GM12878 (cell line): ENCODE data around the gene CD82. TPM values are rescaled to one million over a fixed set of nuclear protein-coding genes. Genes with fewer than 3 reads are reported as not detected.
"Not testable (repeated sequence)": the region's sequence is repeated elsewhere in the genome, so short reads cannot be mapped to it uniquely, and the experiment has no call there.

ENCODE experiments used
- ATAC-seq: fragments of 200-7000 bp; cut with Tn5 transposase; 3 replicates; pipeline ENCODE4 v1.9.1; 2020; ENCODE audit warnings: mild to moderate bottlenecking, moderate library complexity
- BruUV-seq: library from RNA; stranded (reverse); fragments of 400-500 nt; replicated peaks from 2 replicates; lab custom pipeline; 2021; lab: Mats Ljungman, UMichigan
- CTCF ChIA-PET: fragments of 300-600 bp; sonication (Branson Sonifier 250); formaldehyde crosslinking; extraction: SDS; loops from one replicate; lab custom pipeline; 2021; ENCODE audit warnings: inconsistent platforms; lab: Yijun Ruan, JAX
- POLR2A ChIA-PET: fragments of 350-600 bp; formaldehyde crosslinking; extraction: SDS; loops from one replicate; lab custom pipeline; 2021; ENCODE audit warnings: inconsistent platforms; lab: Charles Lee
- RAD21 ChIA-PET: fragments of 300-600 bp; sonication (Branson Sonifier 250); formaldehyde crosslinking; loops from one replicate; lab custom pipeline; 2023; ENCODE audit warnings: antibody characterized with exemption; ENCODE audit not compliant: unreplicated experiment; lab: Charles Lee
- SMC1A ChIA-PET: fragments of 300-600 bp; sonication (Branson Sonifier 250); formaldehyde crosslinking; loops from one replicate; lab custom pipeline; 2023; ENCODE audit not compliant: unreplicated experiment, uncharacterized antibody; lab: Charles Lee
- DNase-seq: peaks from one replicate; pipeline ENCODE4 v3.0.0-alpha.2; 2011; ENCODE audit warnings: low read depth, low spot score
- FAIRE-seq: peaks from 3 replicates; lab custom pipeline; 2011; peaks lifted over from hg19 to GRCh38; lab: Jason Lieb, UNC
- H2AFZ ChIP-seq: 2 replicates; pipeline ENCODE4 v1.6.0; 2011; ENCODE audit warnings: low read depth, low read length, control low read depth; ENCODE audit not compliant: control insufficient read depth
- H3K27ac ChIP-seq: 2 replicates; pipeline ENCODE4 v1.5.1; 2011; ENCODE audit warnings: control low read depth; ENCODE audit not compliant: control insufficient read depth, insufficient read depth
- H3K27me3 ChIP-seq, 2 experiments: replicated peaks in 1 of 2; 2 replicates each; pipeline versions ENCODE4 v1.6.0 to v1.6.1; 2011; ENCODE audit warnings: low read length in 1 of 2; ENCODE audit not compliant: control insufficient read depth in 2 of 2, insufficient read depth in 2 of 2
- H3K36me3 ChIP-seq, 2 experiments: 2 replicates each; pipeline ENCODE4 v1.5.1; 2011; ENCODE audit warnings: low read length in 1 of 2; ENCODE audit not compliant: control insufficient read depth in 2 of 2, insufficient read depth in 2 of 2
- H3K4me1 ChIP-seq: 2 replicates; pipeline ENCODE4 v1.6.1; 2011; ENCODE audit warnings: mild to moderate bottlenecking, low read length, moderate library complexity, mixed read lengths; ENCODE audit not compliant: control insufficient read depth, insufficient read depth
- H3K4me2 ChIP-seq: 2 replicates; pipeline ENCODE4 v1.6.0; 2011; ENCODE audit warnings: control low read depth; ENCODE audit not compliant: control insufficient read depth, insufficient read depth
- H3K4me3 ChIP-seq: fragments of 200-600 bp; sonication (generic); 2 replicates; pipeline ENCODE4 v1.5.1; 2016
- H3K79me2 ChIP-seq: 2 replicates; pipeline ENCODE4 v1.6.0; 2011; ENCODE audit warnings: low read length; ENCODE audit not compliant: control insufficient read depth, insufficient read depth
- H3K9ac ChIP-seq: 2 replicates; pipeline ENCODE4 v1.8.0; 2011; ENCODE audit warnings: low read length, control low read depth, mixed read lengths; ENCODE audit not compliant: control insufficient read depth, insufficient read depth
- H3K9me3 ChIP-seq: replicated peaks from 3 replicates; pipeline ENCODE4 v1.5.1; 2011; ENCODE audit warnings: mild to moderate bottlenecking, low read length; ENCODE audit not compliant: control insufficient read depth, insufficient read depth
- H4K20me1 ChIP-seq: 2 replicates; pipeline ENCODE4 v1.6.0; 2011; ENCODE audit not compliant: control insufficient read depth, insufficient read depth
- CBX5 ChIP-seq: sonication (generic); IDR thresholded peaks from 2 replicates; pipeline ENCODE4 v1.6.1; 2016; ENCODE audit warnings: low read depth, moderate library complexity, mild to moderate bottlenecking, inconsistent platforms
- KLF5 ChIP-seq: fragments of 450-650 bp; IDR thresholded peaks from 2 replicates; pipeline ENCODE4 v1.6.1; 2014; ENCODE audit warnings: mild to moderate bottlenecking; ENCODE audit not compliant: partially characterized antibody
- NR2F1 ChIP-seq: fragments of 450-650 bp; conservative IDR thresholded peaks from 2 replicates; pipeline ENCODE4 v1.6.1; 2017; ENCODE audit warnings: mild to moderate bottlenecking
- SPI1 ChIP-seq: IDR thresholded peaks from 2 replicates; pipeline ENCODE4 v1.6.1; 2011; ENCODE audit warnings: low read depth, mild to moderate bottlenecking, low read length, moderate library complexity, borderline replicate concordance; ENCODE audit not compliant: insufficient read depth
- ZNF217 ChIP-seq: fragments of 450-650 bp; IDR thresholded peaks from 2 replicates; pipeline ENCODE4 v1.6.1; 2017; ENCODE audit warnings: antibody characterized with exemption, mild to moderate bottlenecking
- WGBS: methylation state at CpG from one replicate; pipeline ENCODE4 v1.1.6; 2016; ENCODE audit warnings: low lambda C conversion rate; ENCODE audit not compliant: insufficient replicate concordance, insufficient coverage; ENCODE audit errors: missing lambda C conversion rate; 5-methylcytosine and 5-hydroxymethylcytosine counted together
- in situ Hi-C: fragments of 300-500 bp; cut with MboI; formaldehyde crosslinking; loops from 9 replicates; pipeline ENCODE4 v1.14.3; 2018; ENCODE audit warnings: mixed read lengths
- intact Hi-C: fragments of 100-400 bp; cut with micrococcal nuclease; formaldehyde crosslinking; loops from one replicate; pipeline ENCODE4 v1.14.2; 2022; ENCODE audit not compliant: unreplicated experiment
- polyA plus RNA-seq, 11 experiments: library from polyadenylated mRNA; depleted of rRNA in 4 of 11; unstranded in 6 of 11; stranded (reverse) in 5 of 11; fragments of >200 nt; fragmentation: Nextera tagmentation in 4 of 11; fragmentation: Illumina TruSeq in 1 of 11; extraction: Ambion mirVana in 4 of 11; extraction: Trizol in 1 of 11; gene quantifications; 1 replicate in 1 of 11; 2 replicates in 10 of 11; pipeline versions ENCODE4 v1.2.1 to v1.2.3, GENCODE V29; 2011 to 2016; ENCODE audit warnings: inconsistent platforms in 2 of 11, missing spikeins in 2 of 11, low read depth in 1 of 11
- total RNA-seq, 4 experiments: library from RNA; depleted of rRNA in 3 of 4; stranded (reverse); fragments of >200 nt in 3 of 4; fragmentation: Illumina TruSeq in 1 of 4; extraction: Trizol in 1 of 4; gene quantifications; 2 replicates each; pipeline versions ENCODE4 v1.2.1 to v1.2.3, GENCODE V29; 2013 to 2021

CD82 gene
- total and polyA plus RNA-seq, 10 of the 15 experiments (the other 5 are each of a cell fraction or from before 2014, with no cell fraction given) = 5.2 to 180 (median 84.7) TPM

- in situ Hi-C loops = no loop called here
- intact Hi-C loops = no loop called here
- Histone ChIP-seq H4K20me1 (no peaks in the 10 kb centered on the region), H3K27me3 (no peaks in the 10 kb centered on the region), H3K9me3 (peaks cover 3% of the 10 kb centered on the region; the same call in 2 of the 3 replicates), H3K36me3 (no peaks in the 10 kb centered on the region), H3K9ac (no peak overlapping the region), H3K4me2 (no peak overlapping the region), H3K79me2 (no peaks in the 10 kb centered on the region), H2AFZ (no peak overlapping the region), H3K4me1 (no peaks in the 10 kb centered on the region), H3K4me3 (no peak overlapping the region), H3K27ac (no peak overlapping the region)
- WGBS = 0% methylated on average over 1 of the region's 1 CpG
- no peak for FAIRE-seq
- ATAC-seq = no peak
- no TSS peak for BruUV-seq
- CTCF ChIA-PET = no interaction called here
- POLR2A ChIA-PET = no interaction called here
- RAD21 ChIA-PET = no interaction called here
- peak; percentile 36 for TF ChIP-seq KLF5
- TF ChIP-seq CBX5 = peak; percentile 93
- TF ChIP-seq NR2F1 = no peak
- 0 out of 2 replicates have a peak, but pooled peaks have one; percentile 4 for TF ChIP-seq SPI1
- TF ChIP-seq, all 136 proteins: peak for 3
- SMC1A ChIA-PET = no interaction called here
- DNase-seq = no peak
These were observed 77.8 kb downstream of the CD82 start for GRCh38 chr11:44643217-44643616.

- Histone ChIP-seq H2AFZ (no peak overlapping the region), H3K9me3 (peaks cover 3% of the 10 kb centered on the region; the same call in 2 of the 3 replicates), H3K27ac (no peak overlapping the region), H3K4me1 (no peaks in the 10 kb centered on the region), H3K4me3 (no peak overlapping the region), H3K79me2 (no peaks in the 10 kb centered on the region), H3K9ac (no peak overlapping the region), H3K27me3 (no peaks in the 10 kb centered on the region), H3K4me2 (no peak overlapping the region), H3K36me3 (no peaks in the 10 kb centered on the region), H4K20me1 (no peaks in the 10 kb centered on the region)
- FAIRE-seq (no peak), ATAC-seq (no peak), DNase-seq (no peak)
- TF ChIP-seq ZNF217 = no peak
- ChIA-PET CTCF (no interaction called here), RAD21 (no interaction called here), POLR2A (interaction anchor here (0.6 kb wide), 2 partner anchors 91 to 973 kb away, joined by 4 read pairs; no protein-coding TSS in a partner anchor), SMC1A (no interaction called here)
- intact Hi-C loops (no loop called here), in situ Hi-C loops (no loop called here)
- WGBS = 14% methylated on average over 3 of the region's 3 CpGs
- BruUV-seq = no TSS peak
These were observed 80.4 kb downstream of the CD82 start for GRCh38 chr11:44645827-44646226.

GRCh38 chr11:44647255-44647955, 81.9 kb downstream of the CD82 start:
- H3K79me2 ChIP-seq, in situ Hi-C loops, RAD21 ChIA-PET, H3K9me3 ChIP-seq, H3K27me3 ChIP-seq, POLR2A ChIA-PET, H3K27ac ChIP-seq, FAIRE-seq, ATAC-seq, H3K4me3 ChIP-seq, intact Hi-C loops, CTCF ChIA-PET, H4K20me1 ChIP-seq, BruUV-seq, SMC1A ChIA-PET, H3K4me1 ChIP-seq, H2AFZ ChIP-seq, H3K36me3 ChIP-seq, H3K9ac ChIP-seq, DNase-seq, H3K4me2 ChIP-seq: not testable (repeated sequence)
- WGBS = 15% methylated on average over 6 of the region's 6 CpGs
